Gastrocnemius medialis (tissue), 4 donors: ENCODE measurements around the gene RGS5. TPM values are rescaled to one million over a fixed set of nuclear protein-coding genes. Genes with fewer than 3 reads are reported as not detected.

Experiments
- ATAC-seq, 2 donors: fragments of 150-250 bp; one replicate each; pipeline ENCODE4 v1.9.1; 2016
- DNase-seq, 2 donors: peaks; one replicate each; pipeline ENCODE4 v3.0.0-alpha.2; 2019
- H3K27ac ChIP-seq, 4 donors: fragments of 200-600 bp; sonication (generic); 1 replicate in 1 of 4; 2 replicates in 3 of 4; pipeline ENCODE4 v1.5.1; 2016 to 2018; ENCODE audit warnings: mild to moderate bottlenecking in 2 of 4, moderate library complexity in 1 of 4
- H3K27me3 ChIP-seq, 3 donors: fragments of 200-600 bp; sonication (generic) in 2 of 3; 1 replicate in 1 of 3; 2 replicates in 2 of 3; pipeline versions ENCODE4 v1.5.1 to v1.6.0; 2016 to 2019; ENCODE audit warnings: mild to moderate bottlenecking in 1 of 3, moderate library complexity in 1 of 3
- H3K36me3 ChIP-seq, 2 donors: fragments of 200-600 bp; sonication (generic) in 1 of 2; one replicate each; pipeline ENCODE4 v1.5.1; 2017 to 2018
- H3K4me1 ChIP-seq, 2 donors: fragments of 200-600 bp; sonication (generic) in 1 of 2; one replicate each; pipeline ENCODE4 v1.5.1; 2016 to 2017; ENCODE audit warnings: mild to moderate bottlenecking in 2 of 2
- H3K4me3 ChIP-seq, 4 donors: fragments of 200-600 bp; sonication (generic) in 3 of 4; 1 replicate in 1 of 4; 2 replicates in 3 of 4; pipeline ENCODE4 v1.5.1; 2016 to 2019; ENCODE audit warnings: mild to moderate bottlenecking in 2 of 4
- H3K9me3 ChIP-seq, 3 donors: fragments of 200-600 bp; sonication (generic) in 2 of 3; 1 replicate in 1 of 3; 2 replicates in 2 of 3; pipeline ENCODE4 v1.5.1; 2016 to 2019
- POLR2A ChIP-seq, 2 donors: fragments of 450-650 bp; IDR thresholded peaks; one replicate each; pipeline ENCODE4 v1.6.1; 2017; ENCODE audit warnings: antibody characterized with exemption in 2 of 2, mild to moderate bottlenecking in 2 of 2, moderate library complexity in 2 of 2
- in situ Hi-C, 4 donors: fragments of 200-750 bp; cut with MboI; loops; one replicate each; pipeline versions ENCODE4 v1.15.0 to v1.8.0; 2017; ENCODE audit warnings: low sequenced_read_pairs in 4 of 4
- intact Hi-C: fragments of 100-400 bp; cut with DNase I; formaldehyde crosslinking; loops from one replicate; pipeline ENCODE4 v1.15.1; 2023; ENCODE audit warnings: low total_unique reads
- total RNA-seq, 4 donors: library from RNA; depleted of rRNA; stranded (reverse); fragments of >200 nt; gene quantifications; one replicate each; pipeline versions ENCODE4 v1.1.0 to v1.2.3, GENCODE V29; 2016
- TF ChIP-seq, protein P1 (sequence below), 5 experiments: fragments of 450-650 bp in 3 of 5; fragments of 200-600 bp in 2 of 5; sonication (generic) in 2 of 5; IDR thresholded peaks in 4 of 5; conservative IDR thresholded peaks in 1 of 5; 1 replicate in 4 of 5; 2 replicates in 1 of 5; pipeline ENCODE4 v1.5.1; 2016 to 2019; ENCODE audit warnings: antibody characterized with exemption in 5 of 5, mild to moderate bottlenecking in 3 of 5, moderate library complexity in 3 of 5

The RGS5 gene
- total RNA-seq, 4 donors from 2014 or later, result 71.2 to 195 (median 158) TPM

DNA sequence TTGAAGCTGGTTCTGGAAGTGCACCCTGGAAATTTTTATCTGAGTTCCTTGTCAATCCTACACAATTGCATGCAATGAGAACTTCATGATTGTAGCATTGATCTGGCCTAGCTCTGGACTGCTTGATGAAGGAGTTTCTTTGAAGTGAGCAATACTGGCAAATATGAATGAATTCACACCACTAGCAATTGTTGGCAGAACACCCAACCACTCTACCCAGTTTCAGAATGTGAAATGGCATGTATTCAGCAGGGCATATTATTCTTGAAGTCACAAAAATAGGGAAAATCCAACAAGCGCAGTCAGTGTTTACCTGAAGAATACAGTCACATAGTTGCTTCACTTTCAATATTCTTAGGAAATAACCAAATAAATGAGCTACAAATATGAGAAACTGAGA, 57.3 kb downstream of the RGS5 start:
- ATAC-seq (no peak), DNase-seq (no peak)
- H3K9me3 ChIP-seq, result no peaks in the 10 kb centered on the region
- H3K27ac ChIP-seq, result no peak overlapping the region
- H3K4me1 ChIP-seq, result no peaks in the 10 kb centered on the region
- no peaks in the 10 kb centered on the region for H3K36me3 ChIP-seq
- TF ChIP-seq POLR2A (IDR thresholded peaks at IDR 0.05), result no peak
- TF ChIP-seq, protein P1, sequence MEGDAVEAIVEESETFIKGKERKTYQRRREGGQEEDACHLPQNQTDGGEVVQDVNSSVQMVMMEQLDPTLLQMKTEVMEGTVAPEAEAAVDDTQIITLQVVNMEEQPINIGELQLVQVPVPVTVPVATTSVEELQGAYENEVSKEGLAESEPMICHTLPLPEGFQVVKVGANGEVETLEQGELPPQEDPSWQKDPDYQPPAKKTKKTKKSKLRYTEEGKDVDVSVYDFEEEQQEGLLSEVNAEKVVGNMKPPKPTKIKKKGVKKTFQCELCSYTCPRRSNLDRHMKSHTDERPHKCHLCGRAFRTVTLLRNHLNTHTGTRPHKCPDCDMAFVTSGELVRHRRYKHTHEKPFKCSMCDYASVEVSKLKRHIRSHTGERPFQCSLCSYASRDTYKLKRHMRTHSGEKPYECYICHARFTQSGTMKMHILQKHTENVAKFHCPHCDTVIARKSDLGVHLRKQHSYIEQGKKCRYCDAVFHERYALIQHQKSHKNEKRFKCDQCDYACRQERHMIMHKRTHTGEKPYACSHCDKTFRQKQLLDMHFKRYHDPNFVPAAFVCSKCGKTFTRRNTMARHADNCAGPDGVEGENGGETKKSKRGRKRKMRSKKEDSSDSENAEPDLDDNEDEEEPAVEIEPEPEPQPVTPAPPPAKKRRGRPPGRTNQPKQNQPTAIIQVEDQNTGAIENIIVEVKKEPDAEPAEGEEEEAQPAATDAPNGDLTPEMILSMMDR (IDR thresholded peaks at IDR 0.05 in 4 of 5, conservative IDR thresholded peaks at IDR 0.05 in 1 of 5), result no peak
- no peaks in the 10 kb centered on the region for H3K27me3 ChIP-seq
- in situ Hi-C loops (no loop called here), intact Hi-C loops (no loop called here)
- H3K4me3 ChIP-seq, result no peak overlapping the region

DNA sequence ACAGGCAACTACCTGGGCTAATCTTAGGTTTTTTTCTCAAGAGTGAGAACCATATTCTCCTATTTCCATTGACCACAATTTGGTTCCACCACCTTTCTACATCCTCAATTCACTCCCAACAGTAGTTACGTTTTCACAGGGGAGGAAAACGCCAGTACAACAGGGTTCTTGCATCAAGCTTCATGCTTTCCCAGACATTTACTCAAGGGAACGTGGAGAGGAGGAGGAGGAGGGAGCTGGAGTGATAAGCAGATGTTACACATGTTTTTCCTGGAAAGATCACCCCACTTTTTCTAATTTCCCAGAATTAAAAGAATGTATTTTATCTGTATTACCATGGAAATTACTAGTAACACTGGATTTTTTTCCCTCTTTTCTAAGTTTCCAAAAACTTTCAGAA, 58.3 kb downstream of the RGS5 start:
- Histone ChIP-seq H3K9me3 (no peaks in the 10 kb centered on the region), H3K27me3 (no peaks in the 10 kb centered on the region), H3K4me3 (no peak overlapping the region), H3K36me3 (no peaks in the 10 kb centered on the region), H3K27ac (no peak overlapping the region), H3K4me1 (no peaks in the 10 kb centered on the region)
- in situ Hi-C loops, result no loop called here
- ATAC-seq (no peak), DNase-seq (no peak)
- no peak for TF ChIP-seq POLR2A (IDR thresholded peaks at IDR 0.05)
- TF ChIP-seq, protein P1 (IDR thresholded peaks at IDR 0.05 in 4 of 5, conservative IDR thresholded peaks at IDR 0.05 in 1 of 5), result no peak
- intact Hi-C loops, result no loop called here

DNA sequence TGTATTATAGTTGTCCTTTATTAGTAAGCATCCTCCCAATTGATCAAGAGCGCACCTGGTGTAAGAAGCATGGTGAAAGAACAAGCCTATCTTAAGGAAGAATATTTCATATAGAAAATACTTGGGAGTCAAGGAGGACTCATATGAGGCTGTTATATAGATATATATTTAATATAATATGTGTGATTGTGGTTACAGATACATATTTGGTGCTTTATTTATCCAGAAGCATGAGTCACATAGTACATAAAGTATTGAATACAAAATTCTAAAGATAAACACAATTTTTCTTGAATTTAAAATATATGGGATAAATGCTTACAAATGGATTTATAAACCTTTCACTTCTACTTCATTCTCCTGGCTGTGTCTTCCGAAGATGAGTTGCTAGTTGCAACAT, 60.6 kb downstream of the RGS5 start:
- Histone ChIP-seq H3K27ac (no peak overlapping the region), H3K27me3 (no peaks in the 10 kb centered on the region), H3K9me3 (no peaks in the 10 kb centered on the region), H3K36me3 (no peaks in the 10 kb centered on the region), H3K4me3 (no peak overlapping the region), H3K4me1 (no peaks in the 10 kb centered on the region)
- intact Hi-C loops (no loop called here), in situ Hi-C loops (no loop called here)
- no peak for ATAC-seq
- no peak for DNase-seq
- TF ChIP-seq, protein P1 (IDR thresholded peaks at IDR 0.05 in 4 of 5, conservative IDR thresholded peaks at IDR 0.05 in 1 of 5), result no peak
- no peak for TF ChIP-seq POLR2A (IDR thresholded peaks at IDR 0.05)

DNA sequence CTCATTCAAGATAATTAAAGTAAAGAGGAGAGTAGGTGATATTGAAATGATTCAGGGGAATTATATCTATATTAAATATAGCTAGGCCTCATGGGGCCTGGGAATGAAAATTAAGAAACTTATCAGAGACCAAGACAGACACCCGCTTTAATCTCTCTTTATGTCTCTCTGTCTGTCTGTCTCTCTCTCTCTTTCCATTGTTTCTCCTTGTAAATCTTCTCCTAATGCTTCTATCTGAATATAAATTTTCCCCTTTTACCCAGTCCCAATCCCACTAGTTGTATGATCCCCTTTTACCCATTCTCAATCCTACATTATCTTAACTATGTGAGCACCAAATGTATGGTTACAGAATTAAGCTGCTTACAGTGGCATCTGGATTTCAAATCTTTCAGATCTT, 61.2 kb downstream of the RGS5 start:
- intact Hi-C loops, result no loop called here
- DNase-seq (no peak), ATAC-seq (no peak)
- H3K27ac ChIP-seq, result no peak overlapping the region
- no peak overlapping the region for H3K4me3 ChIP-seq
- TF ChIP-seq, protein P1 (IDR thresholded peaks at IDR 0.05 in 4 of 5, conservative IDR thresholded peaks at IDR 0.05 in 1 of 5), result no peak
- TF ChIP-seq POLR2A (IDR thresholded peaks at IDR 0.05), result no peak
- no peaks in the 10 kb centered on the region for H3K9me3 ChIP-seq
- H3K27me3 ChIP-seq, result no peaks in the 10 kb centered on the region
- in situ Hi-C loops, result no loop called here
- H3K36me3 ChIP-seq, result no peaks in the 10 kb centered on the region
- no peaks in the 10 kb centered on the region for H3K4me1 ChIP-seq

DNA sequence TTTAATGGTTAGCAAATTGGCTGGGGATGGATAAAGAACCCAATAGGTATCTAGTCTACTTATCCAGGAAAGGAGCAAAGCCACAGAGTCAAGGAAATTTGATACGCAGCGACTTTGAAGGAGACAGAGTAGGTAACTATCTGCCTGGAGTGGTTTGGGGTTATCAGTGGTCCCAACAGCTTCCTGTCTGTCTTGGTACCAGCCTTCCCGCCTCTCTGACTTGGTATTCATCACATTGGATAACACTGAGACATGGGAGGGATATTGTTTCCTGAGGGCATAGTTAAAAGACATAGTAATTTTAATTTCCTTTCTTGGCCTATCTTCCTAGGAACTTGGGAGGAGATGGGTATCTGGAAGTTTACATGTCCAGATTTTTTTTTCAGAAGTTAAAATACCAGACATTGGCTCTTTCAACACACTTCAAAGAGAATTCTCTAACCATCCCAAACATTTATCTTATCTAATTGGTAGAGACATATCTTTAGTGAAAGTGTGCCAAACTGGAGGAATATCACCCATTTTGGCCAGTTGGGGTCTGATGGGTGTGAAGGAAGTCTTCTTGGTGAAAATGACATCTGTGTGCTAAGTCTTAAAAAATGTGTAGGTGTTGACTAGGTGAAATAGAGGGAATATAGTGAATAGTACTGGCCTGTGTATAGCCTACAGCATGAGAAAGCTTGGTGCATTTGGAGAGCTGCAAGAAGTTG, 65.0 kb downstream of the RGS5 start:
- TF ChIP-seq, protein P1 (IDR thresholded peaks at IDR 0.05 in 4 of 5, conservative IDR thresholded peaks at IDR 0.05 in 1 of 5), result no peak
- TF ChIP-seq POLR2A (IDR thresholded peaks at IDR 0.05), result no peak
- in situ Hi-C loops (no loop called here), intact Hi-C loops (no loop called here)
- Histone ChIP-seq H3K27ac (no peak overlapping the region), H3K36me3 (no peaks in the 10 kb centered on the region), H3K27me3 (no peaks in the 10 kb centered on the region), H3K9me3 (no peaks in the 10 kb centered on the region), H3K4me3 (no peak overlapping the region), H3K4me1 (no peaks in the 10 kb centered on the region)
- no peak for ATAC-seq
- DNase-seq, result no peak
